ENCODE measurements around the gene ZNF853. TPM values are rescaled to one million over a fixed set of nuclear protein-coding genes. Genes with fewer than 3 reads are reported as not detected.

ZNF853 gene
- total and polyA plus RNA-seq, 2 of the 8 experiments (the other 6 are each of a cell fraction or from before 2014, with no cell fraction given), result 4.3 to 5.7 TPM

DNA sequence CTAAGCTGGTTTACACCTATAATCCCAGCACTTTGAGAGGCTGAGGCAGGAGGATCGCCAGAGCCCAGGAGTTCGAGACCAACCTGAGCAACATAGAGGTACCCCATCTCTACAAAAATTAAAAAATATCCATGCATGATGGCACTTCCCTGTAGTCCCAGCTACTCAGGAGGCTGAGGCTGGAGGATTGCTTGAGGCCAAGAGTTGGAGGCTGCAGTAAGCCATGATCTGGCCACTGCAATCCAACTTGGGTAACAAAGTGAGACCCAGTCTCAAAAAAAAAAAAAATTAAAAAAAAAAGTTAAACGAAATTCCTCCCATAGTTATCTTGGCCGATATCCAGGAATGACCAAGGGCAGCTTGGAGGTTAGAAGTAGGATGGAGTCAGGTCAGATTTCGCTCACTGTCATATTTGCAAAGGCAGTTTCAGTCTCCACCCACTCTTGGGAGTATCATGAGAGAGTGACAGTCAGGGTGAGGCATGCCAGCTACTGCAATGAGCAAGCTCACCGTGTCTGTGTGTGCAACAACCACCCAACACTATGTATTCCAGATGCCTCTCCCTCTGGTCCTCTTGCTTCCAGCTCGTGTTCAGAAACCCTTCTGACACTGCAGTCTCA lies 44.1 kb upstream of the ZNF853 start:
- H3K56ac ChIP-seq (replicated peaks; ENCODE audit: insufficient read length, low read depth, low read length), result no peak overlapping the region
- no peak overlapping the region for H3K27ac ChIP-seq (ENCODE audit: low read depth, low read length)
- no peak overlapping the region for H3K14ac ChIP-seq (ENCODE audit: insufficient read length)
- no peak overlapping the region for H4K5ac ChIP-seq (ENCODE audit: insufficient read length, low read depth, low read length)
- H2BK12ac ChIP-seq (ENCODE audit: low read depth, low read length), result no peak overlapping the region
- no peak overlapping the region for H3K4me2 ChIP-seq (ENCODE audit: insufficient read depth in 1 of 2, low read depth in 2 of 2, low read length in 2 of 2)
- H3K79me1 ChIP-seq (ENCODE audit: low read depth, low read length), result no peaks in the 10 kb centered on the region
- no peaks in the 10 kb centered on the region for H3K27me3 ChIP-seq (replicated peaks in 1 of 4; ENCODE audit: control insufficient read depth in 3 of 4, extremely low read depth in 1 of 4, insufficient read depth in 3 of 4, low read length in 3 of 4)
- no peak overlapping the region for H3K18ac ChIP-seq (ENCODE audit: extremely low read depth, low read length)
- H2BK20ac ChIP-seq (ENCODE audit: low read length), result no peak overlapping the region
- H2BK120ac ChIP-seq (replicated peaks; ENCODE audit: low read depth, low read length), result no peak overlapping the region
- WGBS, 2 experiments (ENCODE audit: extremely low coverage in 1 of 2, insufficient coverage in 1 of 2, insufficient read length in 1 of 2, insufficient replicate concordance in 2 of 2, low coverage in 1 of 2, low lambda C conversion rate in 2 of 2, missing lambda C conversion rate in 1 of 2), result 88% methylated on average over 7 of the region's 7 CpGs; no CpG with 5 or more reads in 1 of the 2 experiments
- no peak overlapping the region for H2AK5ac ChIP-seq (ENCODE audit: low read depth, low read length)
- no peak for FAIRE-seq
- no peak overlapping the region for H2BK15ac ChIP-seq (ENCODE audit: low read length)
- H3K4me3 ChIP-seq (ENCODE audit: extremely low read depth in 1 of 4, insufficient read depth in 2 of 4, low read depth in 3 of 4, low read length in 4 of 4), result no peak overlapping the region
- H3K4me1 ChIP-seq (replicated peaks in 1 of 4; ENCODE audit: control insufficient read depth in 3 of 4, insufficient read depth in 4 of 4, low read length in 3 of 4), result no peaks in the 10 kb centered on the region
- no peaks in the 10 kb centered on the region for H4K20me1 ChIP-seq (replicated peaks in 1 of 2; ENCODE audit: control insufficient read depth in 1 of 2, insufficient read depth in 2 of 2, low read length in 2 of 2)
- CTCF ChIA-PET (ENCODE audit: partially characterized antibody), result interaction anchor here (0.8 to 8.7 kb wide), 3 partner anchors 11 to 56 kb away, joined by 3 to 63 read pairs (median 54); no protein-coding TSS in a partner anchor
- H2BK5ac ChIP-seq (ENCODE audit: low read depth, low read length), result no peak overlapping the region
- H4K91ac ChIP-seq (replicated peaks; ENCODE audit: insufficient read length, low read length), result no peak overlapping the region
- H3K9me3 ChIP-seq (ENCODE audit: insufficient read depth in 2 of 2, low read depth in 1 of 2, low read length in 1 of 2), result no peaks in the 10 kb centered on the region
- H3K4ac ChIP-seq (replicated peaks; ENCODE audit: insufficient read length, low read depth, low read length), result no peak overlapping the region
- POLR2A ChIA-PET (ENCODE audit: partially characterized antibody), result interaction anchor here (0.7 kb wide), 1 partner anchor 12 kb away, joined by 3 read pairs; no protein-coding TSS in a partner anchor
- no peak overlapping the region for H4K8ac ChIP-seq (ENCODE audit: extremely low read depth, insufficient read depth, low read length)
- no peak overlapping the region for H3K23ac ChIP-seq (ENCODE audit: insufficient read length)
- H3K9ac ChIP-seq (replicated peaks in 1 of 4; ENCODE audit: extremely low read depth in 1 of 4, low read depth in 3 of 4, low read length in 3 of 4), result no peak overlapping the region
- DNase-seq (ENCODE audit: low read depth in 1 of 2, low spot score in 2 of 2), result no peak
- no peaks in the 10 kb centered on the region for H3K23me2 ChIP-seq (ENCODE audit: low read depth, low read length)
- H3K79me2 ChIP-seq (ENCODE audit: control insufficient read depth in 1 of 2, insufficient read depth in 2 of 2, low read length in 2 of 2), result no peaks in the 10 kb centered on the region
- no peaks in the 10 kb centered on the region for H3K36me3 ChIP-seq (ENCODE audit: control insufficient read depth in 2 of 4, insufficient read depth in 4 of 4, low read length in 3 of 4)
- no peak overlapping the region for H2AFZ ChIP-seq (ENCODE audit: low read length)
- TF ChIP-seq CTBP2 (IDR thresholded peaks at IDR 0.05; ENCODE audit: borderline replicate concordance, insufficient read depth, insufficient read length, low read length), result no peak
